IMR-90 (cell line): ENCODE data around the gene MAML1.

ENCODE experiments used
- CEBPB ChIP-seq: IDR thresholded peaks from 2 replicates; pipeline ENCODE4 v1.6.1; 2012; ENCODE audit warnings: low read depth, low read length, improper control_type of control experiment
- MXI1 ChIP-seq: IDR thresholded peaks from 2 replicates; pipeline ENCODE4 v1.6.1; 2012; ENCODE audit warnings: low read depth, mild to moderate bottlenecking, low read length, moderate library complexity, borderline replicate concordance
- POLR2A ChIP-seq: IDR thresholded peaks from 2 replicates; pipeline ENCODE4 v1.6.1; 2012; ENCODE audit warnings: mild to moderate bottlenecking, low read depth, low read length
- RAD21 ChIP-seq: IDR thresholded peaks from 2 replicates; pipeline ENCODE4 v1.6.1; 2012; ENCODE audit warnings: low read length, improper control_type of control experiment
- RFX5 ChIP-seq: IDR thresholded peaks from 2 replicates; pipeline ENCODE4 v1.8.0; 2012; ENCODE audit warnings: low read depth, mild to moderate bottlenecking, low read length, moderate library complexity
- SMC3 ChIP-seq: fragments of 150-350 bp; IDR thresholded peaks from 2 replicates; pipeline ENCODE4 v1.6.1; 2016; ENCODE audit warnings: low read depth, mild to moderate bottlenecking, antibody characterized with exemption, low read length, moderate library complexity
- TF ChIP-seq, protein P1 (sequence below): conservative IDR thresholded peaks from 2 replicates; pipeline ENCODE4 v1.5.1; 2012; ENCODE audit warnings: mild to moderate bottlenecking, low read depth, low read length, improper control_type of control experiment
- TF ChIP-seq, protein P2 (sequence below): fragments of 150-350 bp; IDR thresholded peaks from 2 replicates; pipeline ENCODE4 v1.6.1; 2017; ENCODE audit warnings: mild to moderate bottlenecking, antibody characterized with exemption, low read length, low read depth

DNA sequence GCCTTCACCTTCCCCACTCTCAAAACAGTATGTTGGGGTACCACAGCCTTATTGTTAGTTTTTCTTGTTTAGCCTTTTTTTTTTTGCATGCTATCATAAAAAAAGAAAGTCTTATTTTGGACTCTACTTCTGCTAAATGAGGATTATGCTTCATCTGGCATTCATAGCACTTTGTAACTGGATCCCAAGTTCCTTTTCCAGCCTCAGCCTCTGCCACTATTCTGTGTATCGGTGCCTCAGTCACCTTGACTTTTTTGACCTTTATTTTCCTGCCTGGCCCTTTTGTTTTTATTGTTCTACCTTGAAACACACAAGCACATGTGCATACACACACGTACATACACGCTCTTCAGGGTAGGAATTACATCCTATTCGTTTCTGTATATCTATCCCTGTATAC, 8.5 kb upstream of the MAML1 start:
- TF ChIP-seq POLR2A = no peak
- TF ChIP-seq, protein P1, sequence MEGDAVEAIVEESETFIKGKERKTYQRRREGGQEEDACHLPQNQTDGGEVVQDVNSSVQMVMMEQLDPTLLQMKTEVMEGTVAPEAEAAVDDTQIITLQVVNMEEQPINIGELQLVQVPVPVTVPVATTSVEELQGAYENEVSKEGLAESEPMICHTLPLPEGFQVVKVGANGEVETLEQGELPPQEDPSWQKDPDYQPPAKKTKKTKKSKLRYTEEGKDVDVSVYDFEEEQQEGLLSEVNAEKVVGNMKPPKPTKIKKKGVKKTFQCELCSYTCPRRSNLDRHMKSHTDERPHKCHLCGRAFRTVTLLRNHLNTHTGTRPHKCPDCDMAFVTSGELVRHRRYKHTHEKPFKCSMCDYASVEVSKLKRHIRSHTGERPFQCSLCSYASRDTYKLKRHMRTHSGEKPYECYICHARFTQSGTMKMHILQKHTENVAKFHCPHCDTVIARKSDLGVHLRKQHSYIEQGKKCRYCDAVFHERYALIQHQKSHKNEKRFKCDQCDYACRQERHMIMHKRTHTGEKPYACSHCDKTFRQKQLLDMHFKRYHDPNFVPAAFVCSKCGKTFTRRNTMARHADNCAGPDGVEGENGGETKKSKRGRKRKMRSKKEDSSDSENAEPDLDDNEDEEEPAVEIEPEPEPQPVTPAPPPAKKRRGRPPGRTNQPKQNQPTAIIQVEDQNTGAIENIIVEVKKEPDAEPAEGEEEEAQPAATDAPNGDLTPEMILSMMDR = no peak
- no peak for TF ChIP-seq MXI1
- no peak for TF ChIP-seq CEBPB
- TF ChIP-seq RFX5 = no peak
- TF ChIP-seq, protein P2, sequence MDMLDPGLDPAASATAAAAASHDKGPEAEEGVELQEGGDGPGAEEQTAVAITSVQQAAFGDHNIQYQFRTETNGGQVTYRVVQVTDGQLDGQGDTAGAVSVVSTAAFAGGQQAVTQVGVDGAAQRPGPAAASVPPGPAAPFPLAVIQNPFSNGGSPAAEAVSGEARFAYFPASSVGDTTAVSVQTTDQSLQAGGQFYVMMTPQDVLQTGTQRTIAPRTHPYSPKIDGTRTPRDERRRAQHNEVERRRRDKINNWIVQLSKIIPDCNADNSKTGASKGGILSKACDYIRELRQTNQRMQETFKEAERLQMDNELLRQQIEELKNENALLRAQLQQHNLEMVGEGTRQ = no peak
- no peak for TF ChIP-seq RAD21
- TF ChIP-seq SMC3 = no peak
